Astrocyte of the cerebellum (primary cell): ENCODE results near the gene CEMIP.

Experiments used
- DNase-seq: peaks from one replicate; pipeline ENCODE4 v3.0.0-alpha.2; 2011; ENCODE audit warnings: low read depth
- H3K4me3 ChIP-seq: 2 replicates; pipeline ENCODE4 v1.5.1; 2011; ENCODE audit warnings: mild to moderate bottlenecking, low read depth, low read length, moderate library complexity
- in situ Hi-C: cut with HindIII; loops from 2 replicates; pipeline ENCODE4 v1.10.0; 2017; ENCODE audit warnings: low sequenced_read_pairs
- TF ChIP-seq, protein P1 (sequence below): IDR thresholded peaks from 2 replicates; pipeline ENCODE4 v1.5.1; 2012; ENCODE audit warnings: low read length, low read depth, moderate library complexity, mild to moderate bottlenecking; ENCODE audit errors: missing control alignments

CEMIP gene

DNA sequence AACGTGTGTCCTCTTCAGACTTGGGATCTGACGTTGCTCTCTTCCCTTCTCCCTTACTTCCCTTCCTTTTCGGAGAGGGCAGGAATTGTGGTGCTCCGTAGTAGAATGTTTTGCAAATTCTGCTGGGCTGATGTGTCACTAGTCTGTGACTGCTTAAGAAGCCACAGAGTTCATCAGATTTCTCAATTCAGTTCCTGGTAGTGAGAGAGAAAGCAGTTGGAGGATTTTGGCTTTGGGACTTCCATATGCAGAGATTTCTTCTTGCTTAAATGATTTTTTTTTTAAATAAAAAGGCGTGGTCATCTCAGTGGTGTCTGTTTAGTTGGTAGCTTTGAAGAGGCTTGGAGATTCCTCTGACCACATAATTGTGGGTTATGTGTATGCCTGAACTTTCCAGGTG is 10.1 kb downstream of the CEMIP start:
- DNase-seq: no peak
- no peak overlapping the region for H3K4me3 ChIP-seq
- in situ Hi-C loops: loop anchor here (5.0 to 25.0 kb wide), 2 partner anchors 73 to 227 kb away; no protein-coding TSS in a partner anchor
- TF ChIP-seq, protein P1, sequence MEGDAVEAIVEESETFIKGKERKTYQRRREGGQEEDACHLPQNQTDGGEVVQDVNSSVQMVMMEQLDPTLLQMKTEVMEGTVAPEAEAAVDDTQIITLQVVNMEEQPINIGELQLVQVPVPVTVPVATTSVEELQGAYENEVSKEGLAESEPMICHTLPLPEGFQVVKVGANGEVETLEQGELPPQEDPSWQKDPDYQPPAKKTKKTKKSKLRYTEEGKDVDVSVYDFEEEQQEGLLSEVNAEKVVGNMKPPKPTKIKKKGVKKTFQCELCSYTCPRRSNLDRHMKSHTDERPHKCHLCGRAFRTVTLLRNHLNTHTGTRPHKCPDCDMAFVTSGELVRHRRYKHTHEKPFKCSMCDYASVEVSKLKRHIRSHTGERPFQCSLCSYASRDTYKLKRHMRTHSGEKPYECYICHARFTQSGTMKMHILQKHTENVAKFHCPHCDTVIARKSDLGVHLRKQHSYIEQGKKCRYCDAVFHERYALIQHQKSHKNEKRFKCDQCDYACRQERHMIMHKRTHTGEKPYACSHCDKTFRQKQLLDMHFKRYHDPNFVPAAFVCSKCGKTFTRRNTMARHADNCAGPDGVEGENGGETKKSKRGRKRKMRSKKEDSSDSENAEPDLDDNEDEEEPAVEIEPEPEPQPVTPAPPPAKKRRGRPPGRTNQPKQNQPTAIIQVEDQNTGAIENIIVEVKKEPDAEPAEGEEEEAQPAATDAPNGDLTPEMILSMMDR: no peak

DNA sequence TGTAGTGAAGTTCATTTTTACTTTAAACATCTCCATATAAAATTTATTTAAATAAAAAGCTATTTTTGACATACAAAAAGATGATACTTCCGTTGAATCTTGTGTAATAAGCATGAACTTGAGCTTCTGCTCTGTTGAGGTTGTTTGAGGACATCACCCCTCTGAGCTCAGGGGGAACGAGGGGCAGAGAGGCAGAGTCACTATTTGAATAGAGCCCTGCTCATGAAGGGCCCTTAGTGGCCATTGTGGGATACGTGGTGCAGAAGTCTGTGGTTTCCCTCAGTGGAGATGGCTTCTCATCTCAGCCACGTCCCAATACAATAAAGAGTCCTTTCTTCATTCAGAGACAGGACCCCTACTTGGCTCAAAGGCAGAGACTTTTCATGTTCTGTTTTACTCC is 10.6 kb downstream of the CEMIP start:
- in situ Hi-C loops: loop anchor here (5.0 to 25.0 kb wide), 2 partner anchors 73 to 227 kb away; no protein-coding TSS in a partner anchor
- no peak overlapping the region for H3K4me3 ChIP-seq
- no peak for DNase-seq
- TF ChIP-seq, protein P1: no peak

DNA sequence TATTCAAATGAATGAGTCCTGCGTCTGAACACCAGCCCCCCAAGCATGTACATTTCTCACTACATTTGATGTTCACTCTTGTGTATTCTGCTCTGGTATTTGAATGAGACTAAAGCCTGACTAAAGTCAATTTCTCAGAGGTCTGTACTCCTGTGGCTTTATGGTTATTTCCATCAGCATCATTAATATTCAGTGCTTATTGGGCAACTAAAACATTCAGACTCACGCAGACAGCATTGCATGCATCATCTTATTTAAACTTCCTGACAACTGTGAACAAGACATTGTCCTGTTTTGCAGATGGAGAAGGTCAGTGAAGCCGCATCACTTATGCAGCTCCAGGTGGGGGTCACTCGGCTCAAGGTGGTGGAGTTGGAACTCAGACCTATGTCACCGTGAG is 11.1 kb downstream of the CEMIP start:
- TF ChIP-seq, protein P1: no peak

DNA sequence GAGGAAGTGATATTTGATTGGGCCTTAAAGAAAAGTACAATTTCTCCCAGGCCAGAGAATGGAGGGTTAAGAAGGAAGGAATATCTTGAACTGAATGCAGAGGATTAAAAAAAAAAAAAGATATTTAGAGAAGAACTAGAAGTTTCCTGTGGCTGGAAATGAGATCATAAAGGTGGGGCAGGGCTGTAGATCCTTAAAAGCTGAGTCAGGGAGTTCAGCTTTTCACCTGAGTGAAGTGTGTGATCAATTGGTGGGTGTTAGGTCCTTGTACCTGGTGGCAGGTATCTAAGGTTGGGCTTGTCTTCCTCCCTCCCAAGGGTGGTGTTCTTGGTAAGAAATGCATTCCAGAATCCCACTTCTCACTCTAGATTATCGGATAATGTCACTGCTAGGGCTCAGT is 11.8 kb downstream of the CEMIP start:
- no peak for DNase-seq
- in situ Hi-C loops: loop anchor here (25.0 kb wide), 1 partner anchor 229 kb away; no protein-coding TSS in a partner anchor
- TF ChIP-seq, protein P1: no peak
- no peak overlapping the region for H3K4me3 ChIP-seq

More for the DNA sequence above, 11.1 kb downstream of the CEMIP start:
- in situ Hi-C loops: loop anchor here (25.0 kb wide), 1 partner anchor 228 kb away; no protein-coding TSS in a partner anchor
- no peak overlapping the region for H3K4me3 ChIP-seq
- DNase-seq: no peak

DNA sequence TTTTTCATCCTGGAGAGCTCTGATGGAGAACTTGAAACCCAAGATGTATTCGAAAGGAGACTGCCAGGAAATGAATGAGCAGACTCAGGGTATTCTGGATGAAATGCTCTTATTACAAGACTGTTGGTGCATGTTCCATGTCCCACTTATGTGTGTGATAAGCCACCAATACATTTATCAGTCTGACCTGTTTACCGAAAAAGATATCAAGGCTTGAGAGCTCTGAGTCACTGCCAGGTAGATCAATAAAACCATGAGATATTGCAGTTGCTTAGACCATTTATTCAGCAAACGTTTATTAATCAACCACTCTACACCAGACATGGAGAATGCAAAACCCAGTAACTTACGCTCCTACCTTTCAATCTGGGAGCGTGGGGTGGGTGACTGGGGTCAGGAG is 17.2 kb downstream of the CEMIP start:
- H3K4me3 ChIP-seq: no peak overlapping the region
- TF ChIP-seq, protein P1: no peak
- in situ Hi-C loops: loop anchor here (25.0 kb wide), 1 partner anchor 234 kb away; no protein-coding TSS in a partner anchor
- no peak for DNase-seq

DNA sequence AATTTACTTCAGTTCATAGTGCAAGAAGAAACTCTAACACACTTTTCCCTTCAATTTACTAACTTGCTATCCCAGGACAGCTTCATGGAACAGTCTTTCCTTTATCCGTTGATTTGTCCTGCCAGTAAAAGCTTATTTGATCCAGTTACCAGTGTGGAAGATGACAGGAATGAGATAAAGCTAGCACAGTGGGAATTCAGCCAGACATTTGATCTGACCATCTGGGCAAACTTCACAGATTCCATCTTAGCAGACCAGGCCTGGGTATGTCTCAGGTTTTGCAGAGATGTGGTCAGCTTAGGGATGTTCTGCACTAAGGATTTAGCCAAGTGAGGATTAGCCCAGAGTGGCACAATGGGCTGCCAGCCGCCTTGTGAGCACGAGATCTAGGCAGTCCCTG is 19.7 kb downstream of the CEMIP start:
- no peak overlapping the region for H3K4me3 ChIP-seq
- in situ Hi-C loops: loop anchor here (25.0 kb wide), 1 partner anchor 237 kb away; no protein-coding TSS in a partner anchor
- no peak for DNase-seq
- TF ChIP-seq, protein P1: no peak

DNA sequence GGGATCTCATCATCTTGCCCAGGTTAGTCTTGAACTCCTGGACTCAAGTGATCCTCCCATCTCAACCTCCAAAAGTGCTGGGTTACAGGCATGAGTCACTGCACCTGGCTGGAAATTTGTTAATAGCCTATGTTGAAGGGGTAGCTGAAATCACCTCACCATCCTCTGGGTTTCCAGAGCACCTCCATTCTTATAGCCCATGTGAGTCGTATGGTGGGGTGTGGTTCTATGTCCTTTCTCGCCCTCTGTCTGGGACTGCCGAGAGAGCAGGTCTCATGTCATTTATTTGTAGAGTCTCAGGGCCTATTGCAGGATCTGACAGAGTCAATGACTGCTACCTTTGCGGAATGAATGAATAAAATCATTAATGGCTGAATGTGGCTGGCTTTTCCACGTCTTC is 20.9 kb downstream of the CEMIP start:
- in situ Hi-C loops: no loop called here
- no peak for DNase-seq
- H3K4me3 ChIP-seq: no peak overlapping the region
- TF ChIP-seq, protein P1: no peak
